GM19468 (cell line): ENCODE measurements around the gene GRIN3A.
"Not testable (repeated sequence)": the region's sequence is repeated elsewhere in the genome, so short reads cannot be mapped to it uniquely, and the experiment has no call there.

Experiments
- ATAC-seq: cut with Tn5 transposase; IDR thresholded peaks from one replicate; pipeline ENCODE4 v1.9.1; 2021; ENCODE audit warnings: mild to moderate bottlenecking, moderate library complexity, moderate number of reproducible peaks; ENCODE audit not compliant: unreplicated experiment; ENCODE audit errors: extremely low read depth

Gene GRIN3A

DNA sequence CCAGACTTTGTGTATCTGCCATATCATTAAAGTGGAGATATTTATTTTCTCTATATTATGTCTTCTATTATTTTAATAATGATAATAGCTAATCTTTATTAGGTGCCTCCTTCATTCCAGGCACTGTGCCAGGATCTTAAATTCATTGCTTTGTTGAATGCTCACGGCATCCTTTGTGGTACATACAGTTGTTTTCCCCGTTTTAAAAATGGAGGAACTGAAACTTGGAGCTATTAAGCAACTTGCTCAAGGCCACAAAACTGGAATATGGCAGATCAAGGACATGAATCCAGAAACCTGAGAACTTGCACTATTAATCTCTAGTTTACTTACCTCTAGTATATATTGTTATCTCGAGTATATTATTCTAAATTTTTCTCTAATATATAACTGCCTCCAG, 102.2 kb downstream of the GRIN3A start:
- ATAC-seq: no peak

DNA sequence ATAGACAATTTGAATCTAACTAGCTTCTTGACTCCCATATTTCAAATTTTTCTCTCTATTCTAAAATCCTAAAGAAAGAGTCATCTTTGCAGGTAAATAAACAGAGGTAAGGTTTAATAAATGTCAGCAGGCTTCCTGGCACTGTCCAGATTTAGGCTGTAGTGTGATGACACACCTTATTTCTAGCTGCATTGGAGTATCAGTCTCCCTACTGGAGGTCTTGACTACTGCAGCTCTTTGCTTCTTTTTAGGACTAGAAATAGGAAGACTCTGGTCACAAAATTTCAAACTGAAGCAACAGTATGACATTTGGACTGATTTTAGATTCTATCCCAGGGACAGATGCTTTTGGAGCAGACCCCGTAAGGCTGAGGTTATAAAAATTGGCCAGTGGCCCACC, 103.0 kb downstream of the GRIN3A start:
- no peak for ATAC-seq

DNA sequence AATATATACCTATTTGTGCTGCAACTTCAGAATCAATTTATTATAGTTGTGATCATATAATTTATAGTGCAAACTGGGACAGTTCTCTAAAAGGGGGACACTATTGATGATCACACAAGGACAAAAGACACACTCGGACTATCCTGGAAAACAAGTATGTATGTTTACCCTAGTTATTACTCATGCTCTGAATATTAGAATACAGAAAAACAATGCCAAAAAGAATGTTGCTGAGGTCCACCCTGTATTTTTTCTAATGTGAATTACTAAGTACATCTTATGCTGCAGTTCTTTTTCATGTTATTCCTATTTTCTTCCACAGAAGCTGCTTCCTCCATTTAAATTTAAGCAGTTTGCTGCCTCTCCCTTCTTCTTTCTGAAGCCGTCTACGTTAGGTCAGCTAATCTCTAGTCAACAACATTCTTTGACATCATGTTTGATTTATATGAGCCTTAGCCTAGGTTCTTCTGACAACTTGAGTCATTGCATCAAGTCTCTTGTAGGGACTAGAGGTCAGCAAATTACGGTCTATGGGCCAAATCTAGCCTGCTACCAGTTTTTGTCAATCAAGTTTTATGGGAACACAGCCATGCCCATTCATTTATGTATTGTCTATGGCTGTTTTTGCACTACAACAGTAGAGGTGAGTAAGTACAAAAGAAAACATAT, 103.6 kb downstream of the GRIN3A start:
- ATAC-seq: no peak

DNA sequence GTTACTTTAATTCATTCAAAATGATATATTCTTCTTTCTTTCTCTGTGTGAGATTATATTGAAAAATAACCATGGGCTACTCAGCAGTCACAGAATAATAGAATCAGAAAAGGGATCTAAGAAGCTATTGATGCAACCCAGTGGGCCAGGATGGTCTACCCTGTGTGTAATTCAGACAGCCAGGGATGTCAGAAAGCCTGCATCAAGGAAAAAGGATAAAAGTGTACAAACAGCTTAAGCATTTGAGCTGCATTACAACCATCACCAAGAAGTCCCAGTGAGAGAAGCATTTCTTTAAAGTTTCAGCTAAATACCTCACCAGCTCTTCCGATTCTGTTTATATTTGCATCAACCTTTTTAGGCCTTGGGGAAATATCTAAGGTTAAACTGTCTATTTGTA, 105.8 kb downstream of the GRIN3A start:
- ATAC-seq: no peak

DNA sequence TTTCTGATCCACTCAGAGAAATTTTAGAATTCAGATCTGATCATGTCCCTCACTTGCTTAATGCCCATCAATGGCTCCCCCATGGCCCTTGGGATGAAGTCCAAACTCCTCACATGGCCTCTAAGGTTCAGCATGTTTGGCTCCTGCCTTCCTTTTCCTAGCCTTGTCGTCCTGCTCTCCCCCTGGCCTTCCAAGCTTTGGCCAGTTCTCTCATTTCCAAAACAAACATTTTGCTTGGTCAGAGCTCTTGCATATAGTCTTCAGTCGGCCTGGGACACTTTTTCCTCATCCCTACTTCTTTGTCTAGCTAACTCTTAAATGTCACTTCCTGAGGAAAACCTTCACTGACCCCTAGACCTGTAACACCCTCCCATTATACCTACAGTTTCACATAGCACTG, 106.6 kb downstream of the GRIN3A start:
- ATAC-seq: no peak

DNA sequence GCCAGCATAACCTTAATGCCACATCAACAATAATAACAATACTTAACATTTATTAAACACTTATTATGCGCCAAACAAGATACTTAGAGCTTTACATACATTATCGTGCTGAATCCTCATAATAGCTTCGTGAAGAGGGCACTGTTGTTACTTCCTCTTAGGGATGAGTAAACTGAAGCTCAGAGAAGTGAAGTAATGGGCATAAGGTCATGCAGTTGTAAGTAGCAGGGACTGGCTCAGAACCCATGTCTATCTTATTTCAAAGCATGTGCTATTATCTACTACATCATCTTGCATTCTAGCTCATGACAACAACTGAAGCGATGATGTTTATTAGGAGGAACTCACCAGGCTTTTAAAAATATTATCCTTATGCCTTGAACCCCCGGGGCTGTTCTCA, 108.8 kb downstream of the GRIN3A start:
- no peak for ATAC-seq

DNA sequence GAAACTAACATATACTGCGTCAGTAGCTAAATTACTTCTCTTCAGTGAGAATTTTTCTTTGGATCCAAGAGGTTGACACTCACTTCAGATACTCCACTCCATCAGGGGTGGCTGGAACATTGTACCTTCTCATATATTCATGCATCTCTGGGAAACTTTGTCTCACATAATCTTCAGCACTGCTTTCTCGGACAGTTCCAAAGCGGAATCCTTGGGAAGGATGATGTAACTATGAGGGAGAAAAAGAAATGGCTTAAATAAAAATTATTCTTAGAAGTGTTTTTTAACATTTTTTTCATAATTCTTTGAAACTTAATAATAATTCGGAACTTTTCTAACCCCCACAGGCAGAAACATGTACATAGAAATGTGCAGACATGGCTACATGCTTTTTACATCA, 110.3 kb downstream of the GRIN3A start:
- ATAC-seq: no peak

DNA sequence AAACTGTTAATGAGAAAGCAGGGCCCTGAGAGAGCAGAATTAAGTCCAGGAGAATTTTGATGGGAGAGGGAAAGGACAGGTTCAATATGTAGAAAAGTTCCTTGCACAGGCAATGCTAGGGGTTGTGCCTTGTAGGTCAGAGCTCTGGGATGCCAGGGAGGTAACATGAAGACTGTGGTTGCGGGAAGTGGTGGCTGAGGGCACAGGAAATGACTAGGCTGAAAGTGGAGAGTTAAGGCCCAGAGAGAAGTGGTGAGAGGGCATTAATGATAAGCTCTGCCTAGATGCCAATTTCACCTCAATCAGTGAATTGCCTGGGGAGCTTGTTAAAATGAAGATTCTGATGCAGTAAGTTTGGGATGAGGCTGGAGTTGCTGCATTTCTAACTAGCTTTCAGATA, 112.2 kb downstream of the GRIN3A start:
- ATAC-seq: no peak

DNA sequence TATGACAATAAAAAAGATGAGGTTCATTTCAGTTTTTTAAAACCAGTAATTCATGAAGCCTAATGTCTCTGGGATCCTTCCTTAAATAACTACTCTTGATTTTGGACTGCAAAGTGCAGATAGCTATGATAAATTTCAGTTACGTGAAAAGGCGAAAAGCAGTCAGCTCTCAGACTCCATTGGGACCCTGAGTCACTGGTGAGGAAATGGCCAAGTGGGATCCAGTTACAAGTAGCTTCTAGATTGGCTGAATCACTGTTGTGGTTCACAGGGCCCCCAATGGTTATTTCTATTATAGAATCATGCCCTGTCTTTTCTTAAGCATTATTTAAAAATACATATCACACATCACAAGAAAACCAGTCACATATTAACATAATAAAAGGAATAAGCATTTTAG, 112.6 kb downstream of the GRIN3A start:
- ATAC-seq: no peak

DNA sequence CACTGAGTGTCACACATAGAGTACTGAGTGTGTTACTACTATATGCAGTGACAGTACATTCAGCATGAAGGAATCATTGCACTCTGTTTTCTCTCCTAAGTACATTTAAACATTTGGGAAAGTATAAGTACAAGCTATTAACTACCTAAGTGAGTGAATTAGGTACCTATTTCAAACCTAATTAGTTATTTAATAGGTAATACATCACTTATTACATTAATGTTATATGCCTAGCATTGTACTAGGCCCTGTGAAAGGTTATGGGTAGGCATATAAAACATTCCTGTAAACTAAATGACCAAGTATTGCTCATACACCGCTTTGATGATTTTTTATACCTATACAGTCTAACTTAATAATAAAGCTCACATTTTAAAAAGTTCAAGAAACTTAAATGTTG, 118.0 kb downstream of the GRIN3A start:
- ATAC-seq: no peak

DNA sequence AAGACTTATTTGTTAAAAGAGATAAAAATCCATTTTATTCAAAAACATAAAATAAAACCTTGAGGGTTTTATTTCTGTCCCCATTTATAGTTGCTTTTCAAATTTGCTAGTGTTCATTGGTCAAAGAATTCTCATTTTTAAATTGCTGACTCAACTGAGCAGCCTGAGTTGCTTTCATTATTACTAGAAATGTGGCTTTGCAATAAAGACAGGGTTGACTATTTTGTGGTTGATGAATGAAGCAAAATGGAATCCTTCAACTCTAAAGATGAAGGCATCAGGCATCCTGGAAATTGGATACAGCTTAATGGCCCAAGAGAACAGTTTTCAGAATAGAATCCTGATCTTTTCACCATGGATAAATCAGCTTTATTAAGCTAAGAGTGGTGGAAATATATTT, 119.7 kb downstream of the GRIN3A start:
- no peak for ATAC-seq

DNA sequence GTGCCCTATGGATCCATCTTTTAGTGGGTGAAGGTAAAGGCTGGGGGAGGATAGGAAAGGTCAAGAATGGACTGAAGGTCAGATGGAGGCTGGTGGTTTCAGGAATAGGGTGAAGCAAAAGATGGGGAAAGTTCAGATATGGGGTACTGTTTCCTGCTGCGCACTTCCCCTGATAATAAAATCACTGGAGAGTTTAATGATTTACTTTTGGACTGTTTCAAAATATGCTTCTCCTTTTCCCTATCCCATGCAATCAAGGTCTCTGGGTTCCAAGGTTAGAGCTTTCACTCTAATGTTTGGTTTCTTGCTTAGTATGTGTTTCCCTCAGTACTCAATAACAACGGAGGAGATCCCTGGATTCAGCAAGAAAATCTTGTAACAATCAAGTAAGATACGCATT, 132.9 kb downstream of the GRIN3A start:
- ATAC-seq: no peak

DNA sequence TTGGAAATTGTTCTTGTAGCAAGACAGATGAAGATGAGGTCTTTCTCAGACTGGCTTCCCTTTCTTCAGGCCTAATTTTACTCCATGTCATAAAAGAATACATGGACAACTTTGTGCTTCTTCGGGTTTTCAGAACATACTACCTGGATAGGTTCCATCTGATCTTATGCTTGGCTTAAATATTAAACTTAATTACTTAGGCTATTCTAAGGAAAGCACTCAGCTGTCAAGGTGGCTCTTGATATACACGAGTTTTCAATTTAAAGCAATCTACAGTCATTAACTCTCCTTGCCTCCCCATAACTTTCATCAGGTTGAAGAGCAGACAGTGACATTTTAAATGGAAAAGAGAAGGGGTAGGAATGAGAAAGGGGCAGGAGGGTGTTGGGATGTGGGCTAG, 134.2 kb downstream of the GRIN3A start:
- ATAC-seq: no peak

DNA sequence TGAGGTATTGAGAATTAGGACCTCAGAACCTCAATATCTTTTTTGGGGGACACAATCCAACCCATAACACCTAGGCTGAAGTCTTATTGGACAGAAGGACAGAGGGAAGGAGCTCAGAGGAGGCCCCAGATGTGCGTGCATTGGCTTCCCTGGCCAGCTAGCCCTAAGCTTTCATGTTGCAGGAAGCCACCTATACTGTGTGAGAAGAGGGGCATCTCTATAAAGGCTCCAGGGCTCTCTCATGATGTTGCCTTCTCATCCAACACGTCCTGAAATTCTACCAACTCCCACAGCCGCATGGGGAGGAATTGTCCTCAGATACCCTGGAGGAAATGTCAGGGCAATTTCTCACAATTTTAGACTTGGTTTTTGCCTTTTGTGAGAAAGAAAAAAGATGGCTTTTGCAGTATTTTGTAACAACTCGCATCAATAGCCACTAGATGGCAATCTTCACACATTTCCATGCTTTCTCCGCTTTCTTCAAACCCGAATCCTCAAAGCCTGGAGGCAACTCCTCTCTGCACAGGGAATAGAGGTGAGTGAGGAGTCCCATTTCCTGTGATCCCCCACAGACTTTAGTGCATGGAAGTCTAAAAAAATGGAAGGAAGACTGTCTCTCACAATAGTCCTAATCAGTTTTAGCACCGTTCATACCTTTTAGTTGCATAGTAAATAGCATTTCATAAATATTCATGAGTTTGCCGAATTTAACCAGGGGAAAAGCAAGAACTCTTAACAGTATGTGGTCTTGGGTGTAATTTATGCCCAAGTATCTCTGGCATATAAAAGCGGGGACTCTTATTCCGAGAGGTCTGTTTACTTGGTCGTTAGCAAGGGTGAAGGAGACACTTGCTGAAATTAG, 136.3 kb downstream of the GRIN3A start:
- no peak for ATAC-seq

DNA sequence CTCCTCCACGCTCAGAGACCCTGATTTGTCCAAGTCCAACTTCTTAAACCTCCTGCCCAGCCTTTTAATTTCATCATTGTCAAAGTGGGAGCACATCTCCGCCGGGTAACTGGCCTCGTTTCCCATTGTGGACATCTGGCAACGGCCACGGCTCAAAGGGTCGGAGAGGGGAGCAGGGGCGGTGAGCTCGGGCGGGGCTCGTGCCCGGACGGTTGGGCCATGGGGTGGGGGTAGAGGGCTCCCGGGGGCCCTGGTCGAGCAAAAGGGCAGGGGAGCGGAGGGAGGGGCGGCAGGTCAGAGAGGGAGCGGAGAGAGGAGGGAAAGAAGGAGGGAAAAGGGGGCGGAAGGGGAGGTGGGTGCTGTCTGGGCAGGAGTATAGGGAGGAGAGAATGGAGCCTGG, 143.7 kb downstream of the GRIN3A start, which contains the start of gene PPP3R2:
TSS of gene PPP3R2 (minus strand) at position 174 of the 400 bp plus-strand sequence. CDS start at position 126, 48 bp downstream.
- no peak for ATAC-seq

DNA sequence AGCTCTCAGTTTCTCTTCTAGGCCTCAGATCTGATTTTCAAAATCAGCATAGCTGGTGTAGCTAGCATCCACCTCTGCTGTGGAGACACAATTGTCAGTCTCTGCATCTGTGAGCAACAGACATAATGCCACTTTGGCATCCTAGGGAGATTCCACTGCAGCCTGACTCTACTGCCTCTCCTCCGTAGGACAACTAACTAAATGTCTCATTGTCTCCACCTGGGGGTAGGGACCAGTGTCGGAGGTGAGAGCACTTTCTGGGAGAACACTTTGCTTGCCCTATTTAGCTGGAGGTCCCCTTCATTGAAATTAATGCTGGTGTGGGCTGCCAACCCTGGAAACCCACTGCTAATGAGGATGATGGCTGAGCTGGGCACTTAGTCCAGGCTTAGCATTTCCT, 145.1 kb downstream of the GRIN3A start:
- ATAC-seq: no peak

DNA sequence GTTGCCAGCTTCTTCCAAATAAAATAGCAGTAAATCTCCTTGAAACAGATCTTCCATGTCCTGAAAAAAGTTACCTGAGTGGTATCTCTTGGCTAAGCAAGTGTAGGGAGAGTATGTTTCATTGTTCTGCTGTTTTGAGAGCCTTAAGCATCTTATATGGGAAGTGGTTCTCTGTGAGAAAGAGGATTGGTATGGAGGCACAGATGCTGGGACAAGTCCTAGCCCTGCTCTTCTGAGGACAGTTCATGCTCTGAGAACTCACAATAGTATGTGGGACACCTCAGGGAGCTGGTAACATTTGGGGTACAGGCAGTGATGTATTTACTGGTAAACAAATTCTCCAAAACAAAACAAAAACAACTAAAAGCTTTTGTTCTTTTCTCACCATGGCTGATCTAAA, 145.7 kb downstream of the GRIN3A start:
- no peak for ATAC-seq

DNA sequence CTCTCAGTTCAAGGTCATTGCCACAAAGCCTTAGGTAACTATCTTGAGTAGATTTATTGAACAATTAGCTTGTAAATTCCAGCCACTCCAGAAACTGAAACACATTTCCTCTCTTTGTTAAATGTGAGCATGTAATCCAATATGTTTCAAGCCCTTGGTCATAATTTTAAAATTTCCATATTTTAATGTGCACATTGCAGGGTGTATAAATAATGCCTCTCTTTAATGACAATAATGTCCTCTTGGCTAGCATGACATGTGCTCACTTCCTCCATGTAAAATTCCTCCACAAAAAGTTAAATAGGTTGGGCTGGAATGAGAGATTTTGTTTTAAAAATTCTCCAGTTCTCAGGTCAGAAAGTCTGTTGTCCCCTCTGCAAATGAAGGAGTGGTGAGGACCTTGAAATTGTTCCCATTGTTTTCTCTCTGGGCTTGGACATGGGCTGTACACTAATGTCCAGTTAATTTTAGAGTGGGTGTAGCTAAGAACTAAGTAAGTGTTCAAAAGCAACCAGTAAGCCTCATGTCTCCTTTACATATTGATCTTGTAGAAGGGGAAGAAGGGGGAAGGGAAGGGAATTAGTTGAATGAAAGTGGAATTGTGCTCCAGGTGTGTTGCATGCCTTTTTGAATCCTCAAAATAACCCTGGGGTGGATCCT, 146.5 kb downstream of the GRIN3A start:
- ATAC-seq: no peak

DNA sequence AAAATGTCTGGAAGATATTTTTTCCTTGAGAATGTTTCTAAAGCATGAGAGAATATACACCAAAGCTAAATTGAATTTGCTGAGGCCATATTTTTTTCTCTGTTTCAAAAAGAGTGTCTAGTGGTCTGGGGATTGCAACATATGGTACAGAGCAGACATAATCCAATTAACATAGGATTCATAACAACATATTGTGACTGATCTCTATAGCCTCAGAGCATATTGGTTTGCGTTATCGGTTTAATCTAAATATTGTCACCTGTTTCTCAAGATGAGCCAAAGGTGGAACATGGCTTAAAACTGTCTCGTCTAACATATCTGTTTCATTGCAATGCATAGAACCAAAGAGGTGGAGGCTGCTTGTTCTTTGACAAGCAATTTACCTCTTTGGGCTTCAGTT, 147.5 kb downstream of the GRIN3A start:
- no peak for ATAC-seq

DNA sequence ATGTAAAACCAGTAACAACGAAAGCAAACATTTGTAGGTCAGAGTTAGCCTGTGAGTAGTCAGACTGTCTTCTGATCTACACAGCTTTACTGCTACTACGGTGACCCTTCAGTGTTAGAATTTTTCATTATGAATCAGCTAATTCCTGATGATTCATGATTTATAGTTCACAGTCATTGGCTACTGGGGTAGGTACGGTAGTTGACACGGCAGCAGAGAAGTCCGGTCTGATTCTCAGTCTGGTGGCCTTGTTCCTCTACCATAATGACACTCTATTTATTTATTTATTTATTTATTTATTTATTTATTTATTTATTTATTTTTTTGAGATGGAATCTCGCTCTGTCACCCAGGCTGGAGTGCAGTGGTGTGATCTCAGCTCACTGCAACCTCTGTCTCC, 148.4 kb downstream of the GRIN3A start:
- not testable (repeated sequence) for ATAC-seq

DNA sequence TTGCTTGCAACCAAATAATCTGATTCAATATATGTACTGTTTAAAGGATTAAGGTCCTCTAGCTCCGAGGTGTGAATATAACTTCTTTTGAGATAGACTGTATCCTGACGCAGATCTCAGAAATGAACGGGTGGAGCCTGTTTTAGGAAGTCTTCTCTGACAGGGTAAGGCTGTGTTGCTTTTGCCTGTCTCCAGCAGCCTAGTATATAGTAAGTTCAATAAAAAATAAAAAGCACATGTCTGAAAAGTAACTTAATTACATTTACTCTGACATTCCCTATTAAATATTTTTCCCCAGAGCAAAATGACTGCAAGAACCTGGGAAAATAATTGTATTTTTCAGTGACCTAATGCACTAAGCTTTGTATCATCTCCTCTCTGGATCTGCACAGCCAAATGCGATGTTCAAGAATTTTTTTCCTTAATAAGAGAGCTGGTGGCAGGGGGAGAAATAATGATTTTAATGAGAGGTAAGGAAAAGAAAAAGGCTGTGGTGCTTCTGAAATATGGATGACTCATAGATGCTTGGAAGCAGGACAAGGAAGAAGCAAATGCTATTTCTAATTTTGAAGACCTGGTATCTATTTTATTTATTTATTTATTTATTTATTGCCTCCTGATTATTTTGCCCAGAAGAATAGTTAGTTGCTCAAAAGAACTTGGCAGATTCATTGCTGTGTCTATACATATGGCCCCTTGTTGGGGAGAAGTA, 151.0 kb downstream of the GRIN3A start:
- ATAC-seq: no peak
